Peyer's patch (tissue), 4 donors: ENCODE measurements around the gene TNPO2.

Experiments used
- CTCF ChIP-seq, 6 experiments: fragments of 450-650 bp in 4 of 6; fragments of 200-600 bp in 2 of 6; sonication (generic) in 1 of 6; IDR thresholded peaks; one replicate each; pipeline ENCODE4 v1.5.1; 2017 to 2019; ENCODE audit warnings: antibody characterized with exemption in 6 of 6, mild to moderate bottlenecking in 3 of 6, moderate library complexity in 1 of 6
- POLR2A ChIP-seq, 2 donors: fragments of 450-650 bp; IDR thresholded peaks; one replicate each; pipeline ENCODE4 v1.5.1; 2017; ENCODE audit warnings: antibody characterized with exemption in 2 of 2, mild to moderate bottlenecking in 2 of 2, moderate library complexity in 2 of 2

- TF ChIP-seq CTCF (IDR thresholded peaks at IDR 0.05), result no peak
- TF ChIP-seq POLR2A (IDR thresholded peaks at IDR 0.05), result no peak
Measured at GRCh38 chr19:12723381-12723640, 421 bp downstream of the TNPO2 start.
